Measurements from ENCODE around the gene KDM3A.
"Not testable (repeated sequence)": the region's sequence is repeated elsewhere in the genome, so short reads cannot be mapped to it uniquely, and the experiment has no call there.

The KDM3A gene

GRCh38 chr2:86489542-86489941 lies 48.4 kb downstream of the KDM3A start:
- Histone ChIP-seq H3K9me3 (ENCODE audit: control insufficient read depth in 1 of 2, low read length in 2 of 2) (no peaks in the 10 kb centered on the region), H3K27ac (ENCODE audit: low read depth, low read length) (no peak overlapping the region), H3K4me3 (ENCODE audit: low read depth in 1 of 2, low read length in 2 of 2) (no peak overlapping the region), H3K9ac (ENCODE audit: low read depth in 1 of 2, low read length in 2 of 2) (no peak overlapping the region), H3K27me3 (ENCODE audit: control insufficient read depth in 1 of 2, insufficient read depth in 2 of 2, low read length in 2 of 2) (no peaks in the 10 kb centered on the region), H3K4me1 (ENCODE audit: control insufficient read depth in 1 of 2, insufficient read depth in 2 of 2, low read length in 2 of 2) (no peaks in the 10 kb centered on the region), H3K36me3 (ENCODE audit: control insufficient read depth in 1 of 2, insufficient read depth in 2 of 2, low read length in 2 of 2) (peaks cover 66 to 87% of the 10 kb centered on the region in 2 donors)

- Histone ChIP-seq H3K27ac (ENCODE audit: low read depth, low read length) (no peak overlapping the region), H3K36me3 (ENCODE audit: control insufficient read depth in 1 of 2, insufficient read depth in 2 of 2, low read length in 2 of 2) (peaks cover 60 to 85% of the 10 kb centered on the region in 2 donors)
These were observed 49.1 kb downstream of the KDM3A start for GRCh38 chr2:86490245-86490644.

GRCh38 chr2:86491088-86491487 lies 49.9 kb downstream of the KDM3A start:
- H3K27ac ChIP-seq (ENCODE audit: low read depth, low read length): no peak overlapping the region
- H3K4me1 ChIP-seq (ENCODE audit: control insufficient read depth in 1 of 2, insufficient read depth in 2 of 2, low read length in 2 of 2): no peaks in the 10 kb centered on the region
- H3K36me3 ChIP-seq (ENCODE audit: control insufficient read depth in 1 of 2, insufficient read depth in 2 of 2, low read length in 2 of 2): peaks cover 52 to 82% of the 10 kb centered on the region in 2 donors
- no peak overlapping the region for H3K4me3 ChIP-seq (ENCODE audit: low read depth in 1 of 2, low read length in 2 of 2)
- H3K9ac ChIP-seq (ENCODE audit: low read depth in 1 of 2, low read length in 2 of 2): no peak overlapping the region
- no peaks in the 10 kb centered on the region for H3K27me3 ChIP-seq (ENCODE audit: control insufficient read depth in 1 of 2, insufficient read depth in 2 of 2, low read length in 2 of 2)
- H3K9me3 ChIP-seq (ENCODE audit: control insufficient read depth in 1 of 2, low read length in 2 of 2): no peaks in the 10 kb centered on the region

More at GRCh38 chr2:86490245-86490644, 49.1 kb downstream of the KDM3A start:
- Histone ChIP-seq H3K4me1 (ENCODE audit: control insufficient read depth in 1 of 2, insufficient read depth in 2 of 2, low read length in 2 of 2) (no peaks in the 10 kb centered on the region), H3K4me3 (ENCODE audit: low read depth in 1 of 2, low read length in 2 of 2) (no peak overlapping the region), H3K9ac (ENCODE audit: low read depth in 1 of 2, low read length in 2 of 2) (no peak overlapping the region), H3K9me3 (ENCODE audit: control insufficient read depth in 1 of 2, low read length in 2 of 2) (no peaks in the 10 kb centered on the region), H3K27me3 (ENCODE audit: control insufficient read depth in 1 of 2, insufficient read depth in 2 of 2, low read length in 2 of 2) (no peaks in the 10 kb centered on the region)

GRCh38 chr2:86492048-86492453 lies 50.9 kb downstream of the KDM3A start:
- Histone ChIP-seq H3K4me1 (ENCODE audit: control insufficient read depth in 1 of 2, insufficient read depth in 2 of 2, low read length in 2 of 2) (no peaks in the 10 kb centered on the region), H3K27ac (ENCODE audit: low read depth, low read length) (no peak overlapping the region), H3K4me3 (ENCODE audit: low read depth in 1 of 2, low read length in 2 of 2) (no peak overlapping the region), H3K27me3 (ENCODE audit: control insufficient read depth in 1 of 2, insufficient read depth in 2 of 2, low read length in 2 of 2) (no peaks in the 10 kb centered on the region), H3K36me3 (ENCODE audit: control insufficient read depth in 1 of 2, insufficient read depth in 2 of 2, low read length in 2 of 2) (peaks cover 44 to 80% of the 10 kb centered on the region in 2 donors), H3K9ac (ENCODE audit: low read depth in 1 of 2, low read length in 2 of 2) (no peak overlapping the region), H3K9me3 (ENCODE audit: control insufficient read depth in 1 of 2, low read length in 2 of 2) (no peaks in the 10 kb centered on the region)

GRCh38 chr2:86496391-86496790 lies 55.2 kb downstream of the KDM3A start:
- H3K9ac ChIP-seq (ENCODE audit: low read depth in 1 of 2, low read length in 2 of 2); H3K4me3 ChIP-seq (ENCODE audit: low read depth in 1 of 2, low read length in 2 of 2); H3K4me1 ChIP-seq (ENCODE audit: control insufficient read depth in 1 of 2, insufficient read depth in 2 of 2, low read length in 2 of 2); H3K27ac ChIP-seq (ENCODE audit: low read depth, low read length); H3K27me3 ChIP-seq (ENCODE audit: control insufficient read depth in 1 of 2, insufficient read depth in 2 of 2, low read length in 2 of 2): not testable (repeated sequence)
- Histone ChIP-seq H3K9me3 (ENCODE audit: control insufficient read depth in 1 of 2, low read length in 2 of 2) (peaks cover 15 to 17% of the 10 kb centered on the region in 2 donors), H3K36me3 (ENCODE audit: control insufficient read depth in 1 of 2, insufficient read depth in 2 of 2, low read length in 2 of 2) (peaks cover 34 to 80% of the 10 kb centered on the region in 2 donors)

- no peak overlapping the region for H3K4me3 ChIP-seq (ENCODE audit: low read depth in 1 of 2, low read length in 2 of 2)
- H3K9me3 ChIP-seq (ENCODE audit: control insufficient read depth in 1 of 2, low read length in 2 of 2): peaks cover 15 to 17% of the 10 kb centered on the region in 2 donors
- H3K36me3 ChIP-seq (ENCODE audit: control insufficient read depth in 1 of 2, insufficient read depth in 2 of 2, low read length in 2 of 2): peaks cover 28 to 77% of the 10 kb centered on the region in 2 donors
- no peaks in the 10 kb centered on the region for H3K4me1 ChIP-seq (ENCODE audit: control insufficient read depth in 1 of 2, insufficient read depth in 2 of 2, low read length in 2 of 2)
- no peak overlapping the region for H3K9ac ChIP-seq (ENCODE audit: low read depth in 1 of 2, low read length in 2 of 2)
- H3K27me3 ChIP-seq (ENCODE audit: control insufficient read depth in 1 of 2, insufficient read depth in 2 of 2, low read length in 2 of 2): no peaks in the 10 kb centered on the region
- H3K27ac ChIP-seq (ENCODE audit: low read depth, low read length): no peak overlapping the region
These were observed 57.5 kb downstream of the KDM3A start for GRCh38 chr2:86498468-86499260.

- Histone ChIP-seq H3K36me3 (ENCODE audit: control insufficient read depth in 1 of 2, insufficient read depth in 2 of 2, low read length in 2 of 2) (peaks cover 28 to 82% of the 10 kb centered on the region in 2 donors), H3K27ac (ENCODE audit: low read depth, low read length) (no peak overlapping the region), H3K27me3 (ENCODE audit: control insufficient read depth in 1 of 2, insufficient read depth in 2 of 2, low read length in 2 of 2) (no peaks in the 10 kb centered on the region), H3K4me3 (ENCODE audit: low read depth in 1 of 2, low read length in 2 of 2) (no peak overlapping the region), H3K9ac (ENCODE audit: low read depth in 1 of 2, low read length in 2 of 2) (no peak overlapping the region), H3K9me3 (ENCODE audit: control insufficient read depth in 1 of 2, low read length in 2 of 2) (peaks cover 15 to 17% of the 10 kb centered on the region in 2 donors), H3K4me1 (ENCODE audit: control insufficient read depth in 1 of 2, insufficient read depth in 2 of 2, low read length in 2 of 2) (no peaks in the 10 kb centered on the region)
These were observed 58.2 kb downstream of the KDM3A start for GRCh38 chr2:86499326-86499725.

- Histone ChIP-seq H3K4me3 (ENCODE audit: low read depth in 1 of 2, low read length in 2 of 2) (no peak overlapping the region), H3K9ac (ENCODE audit: low read depth in 1 of 2, low read length in 2 of 2) (no peak overlapping the region), H3K27me3 (ENCODE audit: control insufficient read depth in 1 of 2, insufficient read depth in 2 of 2, low read length in 2 of 2) (no peaks in the 10 kb centered on the region), H3K36me3 (ENCODE audit: control insufficient read depth in 1 of 2, insufficient read depth in 2 of 2, low read length in 2 of 2) (peaks cover 29 to 86% of the 10 kb centered on the region in 2 donors), H3K4me1 (ENCODE audit: control insufficient read depth in 1 of 2, insufficient read depth in 2 of 2, low read length in 2 of 2) (no peaks in the 10 kb centered on the region), H3K27ac (ENCODE audit: low read depth, low read length) (no peak overlapping the region), H3K9me3 (ENCODE audit: control insufficient read depth in 1 of 2, low read length in 2 of 2) (peaks cover 15 to 17% of the 10 kb centered on the region in 2 donors)
These were observed 59.3 kb downstream of the KDM3A start for GRCh38 chr2:86500325-86501083.

GRCh38 chr2:86507600-86507999 lies 66.4 kb downstream of the KDM3A start:
- Histone ChIP-seq H3K4me1 (ENCODE audit: control insufficient read depth in 1 of 2, insufficient read depth in 2 of 2, low read length in 2 of 2) (no peaks in the 10 kb centered on the region), H3K4me3 (ENCODE audit: low read depth in 1 of 2, low read length in 2 of 2) (no peak overlapping the region), H3K9ac (ENCODE audit: low read depth in 1 of 2, low read length in 2 of 2) (no peak overlapping the region), H3K27me3 (ENCODE audit: control insufficient read depth in 1 of 2, insufficient read depth in 2 of 2, low read length in 2 of 2) (no peaks in the 10 kb centered on the region), H3K9me3 (ENCODE audit: control insufficient read depth in 1 of 2, low read length in 2 of 2) (no peaks in the 10 kb centered on the region), H3K36me3 (ENCODE audit: control insufficient read depth in 1 of 2, insufficient read depth in 2 of 2, low read length in 2 of 2) (peaks cover 9 to 63% of the 10 kb centered on the region in 2 donors), H3K27ac (ENCODE audit: low read depth, low read length) (no peak overlapping the region)

GRCh38 chr2:86510436-86510933 lies 69.3 kb downstream of the KDM3A start:
- H3K27me3 ChIP-seq (ENCODE audit: control insufficient read depth in 1 of 2, insufficient read depth in 2 of 2, low read length in 2 of 2): no peaks in the 10 kb centered on the region
- peaks cover 8 to 43% of the 10 kb centered on the region in 2 donors for H3K36me3 ChIP-seq (ENCODE audit: control insufficient read depth in 1 of 2, insufficient read depth in 2 of 2, low read length in 2 of 2)
- H3K4me3 ChIP-seq (ENCODE audit: low read depth in 1 of 2, low read length in 2 of 2): no peak overlapping the region
- H3K4me1 ChIP-seq (ENCODE audit: control insufficient read depth in 1 of 2, insufficient read depth in 2 of 2, low read length in 2 of 2): no peaks in the 10 kb centered on the region
- H3K9me3 ChIP-seq (ENCODE audit: control insufficient read depth in 1 of 2, low read length in 2 of 2): no peaks in the 10 kb centered on the region
- H3K9ac ChIP-seq (ENCODE audit: low read depth in 1 of 2, low read length in 2 of 2): no peak overlapping the region
- H3K27ac ChIP-seq (ENCODE audit: low read depth, low read length): no peak overlapping the region
